GM21825 (cell line): Measurements from ENCODE around the gene TMBIM1.

ENCODE experiments used
- ATAC-seq: cut with Tn5 transposase; IDR thresholded peaks from one replicate; pipeline ENCODE4 v1.9.1; 2021; ENCODE audit warnings: mild to moderate bottlenecking, moderate library complexity; ENCODE audit not compliant: unreplicated experiment

Gene TMBIM1

DNA sequence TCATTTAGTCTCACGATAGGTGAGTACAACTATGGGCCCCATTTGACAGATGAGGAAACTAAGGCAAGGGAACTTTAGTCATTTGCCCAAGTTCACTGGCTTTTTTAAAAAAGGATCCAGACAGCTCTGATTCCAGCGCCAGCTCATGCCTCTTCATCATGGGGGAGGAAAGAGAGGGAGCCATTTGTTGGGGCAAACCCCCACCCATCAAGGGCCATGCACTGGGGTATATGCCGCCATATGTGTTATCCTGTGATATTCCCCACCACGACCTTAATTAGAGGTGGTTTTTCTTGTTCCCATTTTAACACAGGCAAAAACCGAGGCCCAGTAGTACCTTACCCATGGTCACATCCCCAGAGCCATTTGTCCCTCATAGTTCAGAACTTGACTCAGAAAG is 32.1 kb downstream of the TMBIM1 start:
- ATAC-seq, result no peak

- no peak for ATAC-seq
Measured at GRCh38 chr2:218259099-218259961, 33.0 kb downstream of the TMBIM1 start.

DNA sequence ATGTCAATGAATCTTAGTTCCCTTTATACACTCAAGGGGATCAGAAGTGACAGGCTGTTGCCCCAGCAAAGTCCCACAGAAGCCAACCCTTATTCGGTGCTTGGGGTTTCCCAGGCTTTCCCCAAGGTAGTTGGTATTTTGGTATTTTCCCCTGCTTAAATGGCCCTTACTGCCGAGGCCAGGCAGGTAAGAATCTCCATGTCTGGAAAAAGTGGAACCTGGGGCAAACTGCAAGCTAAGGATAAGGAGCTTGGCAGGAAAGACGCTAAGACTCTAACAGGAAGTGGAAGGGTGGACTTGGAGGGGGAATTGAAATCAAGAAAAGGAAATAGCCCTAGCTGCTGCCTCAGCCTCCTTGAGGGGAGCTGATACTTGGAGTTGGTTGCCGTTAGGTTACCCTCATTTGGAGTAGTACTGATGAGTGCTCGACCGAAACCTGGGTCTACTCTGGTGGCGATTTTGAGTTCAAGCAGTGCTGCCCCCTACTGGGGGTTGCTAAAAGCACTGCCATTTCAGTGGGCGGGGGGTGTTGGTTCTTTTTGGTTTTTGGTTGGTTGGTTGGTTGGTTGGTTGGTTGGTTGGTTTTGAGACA is 34.8 kb downstream of the TMBIM1 start:
- peak; percentile 69 for ATAC-seq

DNA sequence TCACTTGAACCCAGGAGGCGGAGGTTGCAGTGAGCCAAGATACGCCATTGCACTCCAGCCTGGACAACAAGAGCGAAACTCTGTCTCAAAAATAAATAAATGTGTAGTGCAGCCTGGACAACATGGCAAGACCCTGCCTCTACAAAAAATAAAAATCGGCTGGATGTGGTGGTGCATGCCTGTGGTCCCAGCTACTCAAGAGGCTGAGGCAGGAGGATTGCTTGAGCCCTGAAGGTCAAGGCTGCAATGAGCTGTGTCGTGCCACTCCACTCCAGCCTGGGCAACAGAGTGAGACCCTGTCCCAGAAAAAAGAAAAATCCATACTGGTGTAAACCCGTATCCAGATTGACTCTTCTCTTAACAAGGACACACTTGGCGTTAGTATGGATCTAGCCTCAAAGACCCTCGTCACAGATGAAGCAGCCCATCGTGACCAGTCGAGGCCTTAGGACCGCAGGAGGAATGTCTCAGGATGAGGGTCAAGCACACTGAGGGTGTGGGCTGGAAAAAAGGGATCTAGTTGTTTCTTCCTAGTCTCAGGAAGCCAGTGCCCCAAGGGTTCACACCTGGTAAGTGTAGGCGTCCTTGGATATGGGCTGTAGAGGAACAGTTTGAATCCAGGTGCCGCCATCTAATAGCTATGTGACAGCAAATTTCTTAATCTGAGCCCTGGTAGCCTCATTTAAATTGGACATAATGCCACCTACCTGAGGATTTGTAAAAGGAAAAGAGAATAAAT is 35.5 kb downstream of the TMBIM1 start:
- ATAC-seq, result no peak

DNA sequence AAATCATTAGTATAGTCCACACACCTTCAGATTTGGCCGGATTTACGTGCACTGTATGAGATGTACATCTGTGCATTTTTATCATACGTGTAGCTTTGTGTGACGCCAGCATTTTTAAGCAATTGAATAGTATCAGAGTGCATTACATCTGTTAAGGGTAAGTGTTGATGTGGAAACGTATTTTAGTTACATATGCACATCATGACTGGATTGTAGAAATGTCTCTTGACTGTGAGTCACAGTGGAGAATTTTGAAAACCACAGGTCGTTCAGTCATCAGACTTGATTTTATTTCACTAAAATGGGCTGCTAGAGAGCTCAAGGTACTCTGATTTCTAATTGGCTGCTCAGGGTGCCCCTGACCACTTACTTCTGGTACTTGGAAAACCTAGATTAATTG is 36.9 kb downstream of the TMBIM1 start:
- no peak for ATAC-seq

DNA sequence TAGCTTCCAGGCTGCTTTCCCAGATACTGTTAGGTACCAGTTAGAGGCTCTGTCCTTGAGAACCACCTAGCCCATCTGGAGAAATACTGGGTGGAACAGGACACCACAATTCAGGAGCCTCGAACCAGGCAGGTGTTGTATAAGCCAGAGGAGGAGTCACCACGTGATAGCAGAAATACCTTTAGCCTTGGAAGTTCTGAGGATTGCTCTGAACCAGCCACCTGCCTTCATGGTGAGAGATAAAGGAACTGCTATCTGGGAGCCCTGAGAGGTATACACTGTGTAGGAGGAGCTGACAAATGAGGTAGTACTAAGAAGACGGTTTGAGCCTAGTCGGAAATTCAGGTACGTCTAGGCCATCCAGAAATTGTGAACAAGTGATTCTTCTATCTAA is 39.1 kb downstream of the TMBIM1 start:
- no peak for ATAC-seq

DNA sequence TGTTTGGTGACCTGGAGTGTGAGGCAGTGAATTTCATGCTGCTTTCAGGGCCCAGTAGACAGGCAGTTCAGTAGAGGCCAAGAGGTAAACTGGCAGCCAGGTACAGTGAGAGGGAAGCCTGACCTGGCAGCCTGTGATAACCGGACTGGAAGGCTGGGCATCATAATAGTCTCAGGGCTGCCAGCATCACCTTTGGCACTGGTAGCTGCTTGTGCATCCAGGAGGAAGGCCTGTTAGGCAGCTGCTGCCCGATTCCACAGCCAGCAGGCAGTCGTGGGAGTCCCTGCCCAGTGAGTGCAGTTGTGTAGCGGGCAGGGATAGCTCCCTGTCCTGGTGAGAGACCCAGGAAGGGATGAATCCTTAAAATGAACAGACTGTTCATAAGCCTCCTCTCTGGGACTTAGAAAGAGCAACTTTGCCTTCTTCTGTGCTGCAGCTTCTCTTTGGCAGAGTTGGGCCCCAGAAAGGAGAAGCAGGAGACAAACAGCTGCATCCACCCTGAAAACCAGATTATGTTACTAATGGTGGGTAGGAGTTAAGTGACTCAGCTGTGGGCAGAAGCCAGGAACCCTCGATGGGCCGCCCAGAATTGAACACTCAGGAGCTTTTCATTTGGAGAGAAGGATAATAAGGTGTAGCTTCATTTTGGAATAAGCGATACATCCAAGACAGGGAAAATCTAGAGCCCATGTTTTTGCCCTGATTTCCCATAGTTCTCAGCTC is 39.6 kb downstream of the TMBIM1 start:
- no peak for ATAC-seq

GRCh38 chr2:218249691-218250090 is 42.6 kb downstream of the TMBIM1 start:
- ATAC-seq, result no peak

DNA sequence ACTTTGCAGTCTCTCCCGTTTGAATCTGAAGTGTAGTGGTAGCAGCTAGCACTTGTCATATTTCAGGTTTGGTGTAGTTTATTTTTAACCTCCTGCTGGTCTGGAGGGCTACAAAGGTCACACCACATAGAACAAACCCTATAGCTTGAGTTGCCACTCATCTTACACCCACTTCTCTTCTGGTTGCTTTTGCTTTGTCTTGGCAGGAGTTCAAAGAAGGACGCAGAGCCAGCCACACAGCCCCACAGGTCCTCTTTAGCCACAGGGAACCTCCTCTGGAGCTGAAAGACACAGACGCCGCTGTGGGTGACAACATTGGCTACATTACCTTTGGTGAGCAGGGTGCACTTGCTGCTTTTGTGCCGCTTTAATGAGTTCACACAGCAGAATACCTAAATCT is 47.1 kb downstream of the TMBIM1 start:
- no peak for ATAC-seq

- no peak for ATAC-seq
Measured at GRCh38 chr2:218244665-218245064, 47.6 kb downstream of the TMBIM1 start.

GRCh38 chr2:218244204-218244603 is 48.1 kb downstream of the TMBIM1 start:
- ATAC-seq, result no peak

DNA sequence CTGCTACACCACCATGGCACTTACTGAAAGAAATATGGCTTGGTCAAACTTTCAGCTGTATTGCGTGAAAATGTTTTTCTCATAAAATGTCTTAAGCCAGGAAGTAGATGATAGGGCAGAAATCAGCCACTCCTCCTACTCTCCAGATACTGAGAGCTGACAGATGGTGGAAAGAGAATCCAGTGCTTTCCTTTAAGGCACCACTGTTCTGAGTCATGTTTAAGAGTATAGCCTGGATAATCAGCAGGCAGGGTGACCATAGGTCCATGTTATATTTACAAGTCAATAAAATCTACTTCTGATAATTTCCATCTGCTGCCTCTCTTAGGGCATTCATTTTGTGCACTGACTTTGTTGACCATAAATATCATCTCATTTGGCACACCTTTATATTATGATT is 53.4 kb downstream of the TMBIM1 start:
- no peak for ATAC-seq

DNA sequence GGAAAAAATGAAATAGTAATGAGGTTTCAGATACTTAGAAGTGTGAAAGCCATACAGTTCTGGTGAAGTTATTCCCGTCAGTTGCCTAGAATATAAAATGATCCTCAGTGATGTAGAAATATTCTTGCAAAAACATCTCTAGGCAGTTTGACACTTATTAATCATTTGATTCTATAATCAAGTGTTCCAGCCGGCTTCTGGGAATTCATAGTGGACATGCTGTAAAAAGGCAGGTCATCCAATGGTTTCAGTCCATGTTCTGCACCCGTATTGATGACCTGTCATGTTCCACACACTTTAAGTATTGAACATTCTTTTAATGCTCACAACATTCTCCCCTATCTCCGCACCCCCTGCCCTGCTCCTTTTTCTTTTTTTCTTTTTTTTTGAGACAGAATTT is 55.5 kb downstream of the TMBIM1 start:
- no peak for ATAC-seq

GRCh38 chr2:218235017-218235416 is 57.3 kb downstream of the TMBIM1 start:
- no peak for ATAC-seq

DNA sequence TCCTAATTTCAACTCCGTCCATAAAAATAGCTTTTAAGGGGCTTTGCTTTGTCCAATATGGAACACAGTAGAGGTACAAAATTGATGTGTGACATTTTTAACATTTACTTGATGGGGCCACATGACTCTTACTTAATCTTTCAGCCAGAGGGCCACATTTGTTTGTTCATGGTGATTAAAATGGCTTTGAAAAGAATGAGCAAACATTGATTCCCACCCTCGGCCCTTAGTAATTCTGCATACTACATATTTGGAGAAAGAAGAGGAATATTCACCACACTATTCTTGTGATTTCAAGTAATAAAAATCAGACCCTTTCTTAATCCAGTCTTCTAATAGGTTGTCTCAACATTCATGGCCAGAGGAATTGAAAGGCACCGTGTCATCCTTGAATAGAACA is 57.8 kb downstream of the TMBIM1 start:
- no peak for ATAC-seq

DNA sequence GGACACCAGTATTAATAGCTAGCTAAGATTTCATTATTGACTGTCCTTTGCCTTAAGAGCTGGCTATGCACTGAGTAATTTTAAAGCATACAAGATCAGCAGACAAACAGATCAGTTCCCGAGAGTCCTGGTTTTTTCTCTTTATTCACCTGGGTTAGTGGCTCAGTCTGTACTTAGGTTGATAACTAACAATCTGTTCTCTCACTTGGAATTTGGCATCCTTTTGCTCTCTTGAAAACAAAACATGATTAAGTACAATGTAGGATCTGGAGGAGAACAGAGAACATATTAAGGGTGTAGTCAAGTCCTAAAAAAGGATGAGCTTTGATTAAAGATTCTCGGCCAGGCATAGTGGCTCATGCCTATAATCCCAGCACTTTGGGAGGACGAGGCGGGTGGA is 58.8 kb downstream of the TMBIM1 start:
- ATAC-seq, result no peak

- peak; percentile 62 for ATAC-seq
Measured at GRCh38 chr2:218230882-218231281, 61.4 kb downstream of the TMBIM1 start.

GRCh38 chr2:218229851-218230250 is 62.5 kb downstream of the TMBIM1 start:
- ATAC-seq, result no peak

DNA sequence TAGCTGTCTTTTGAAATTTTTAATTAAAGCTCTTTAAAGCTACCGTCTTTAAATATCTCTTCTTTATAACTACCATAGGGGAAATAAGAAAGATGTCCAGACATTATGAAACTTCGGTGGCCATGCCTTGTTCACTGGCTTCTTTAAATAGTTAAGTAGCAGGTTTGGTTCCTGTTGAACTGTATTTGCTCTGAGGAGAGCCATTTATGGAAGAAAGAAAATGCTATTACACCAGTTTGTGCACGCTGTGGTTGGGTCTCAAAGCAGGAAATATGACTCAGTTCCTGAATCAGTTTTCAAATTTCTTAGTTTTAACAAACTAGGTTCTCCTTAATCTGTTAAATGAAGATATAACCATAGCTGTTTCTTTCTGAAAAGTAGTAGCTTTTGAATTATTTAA is 63.1 kb downstream of the TMBIM1 start:
- ATAC-seq, result peak; percentile 86

DNA sequence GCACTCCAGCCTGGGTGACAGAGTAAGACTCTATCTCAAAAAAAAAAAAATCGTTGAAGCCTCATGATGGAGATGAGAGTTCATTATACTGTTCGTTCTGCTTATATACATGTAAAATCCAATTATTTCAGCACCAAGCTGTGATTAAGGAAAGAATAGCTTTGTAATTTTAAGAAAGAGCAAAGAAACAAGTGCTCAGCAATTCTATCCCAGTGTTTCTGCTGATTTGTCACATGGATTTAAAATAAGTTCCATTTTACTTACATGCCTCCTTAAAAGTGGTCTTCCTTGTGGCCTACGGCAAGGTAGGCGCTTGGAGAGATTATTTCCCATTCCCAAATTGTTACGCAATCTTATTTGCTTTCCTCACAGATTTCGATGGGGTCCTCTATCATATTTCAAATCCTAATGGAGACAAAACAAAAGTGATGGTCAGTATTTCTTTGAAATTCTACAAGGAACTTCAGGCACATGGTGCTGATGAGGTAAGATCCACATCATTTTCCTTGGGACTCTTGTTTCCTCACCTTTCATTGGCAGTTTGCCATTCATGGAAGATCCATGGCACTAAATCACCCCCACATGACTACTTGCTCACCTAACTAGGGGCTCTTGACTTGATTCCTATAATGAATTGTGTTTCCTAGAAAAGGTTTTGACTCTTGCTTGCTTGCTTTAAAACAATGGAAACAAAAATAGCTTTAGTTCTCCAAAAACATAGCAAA is 63.8 kb downstream of the TMBIM1 start:
- no peak for ATAC-seq

DNA sequence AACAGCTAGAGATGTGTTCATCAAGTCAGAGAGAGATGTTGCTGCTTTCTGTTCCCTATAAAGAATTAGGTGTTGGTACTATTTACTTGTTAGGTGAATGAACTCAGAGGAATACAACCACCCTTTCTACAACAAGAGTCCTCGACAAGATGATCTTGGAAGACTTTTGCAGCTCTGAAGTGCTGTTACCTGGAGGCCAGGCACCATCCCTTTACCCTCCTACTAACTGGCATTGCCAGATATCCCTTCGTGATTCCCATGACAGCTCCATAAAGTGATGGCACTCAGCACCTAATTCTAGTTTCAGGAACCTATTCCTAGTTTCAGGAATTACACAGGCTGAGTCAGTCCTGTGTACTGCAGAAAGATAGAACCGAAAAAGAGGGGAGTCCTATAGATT is 65.4 kb downstream of the TMBIM1 start:
- ATAC-seq, result no peak
